Liver (tissue), 9 donors: ENCODE measurements around the gene FOXR1. TPM values are rescaled to one million over a fixed set of nuclear protein-coding genes. Genes with fewer than 3 reads are reported as not detected.

ENCODE experiments used
- DNase-seq: peaks from one replicate; pipeline ENCODE4 v3.0.0-alpha.2; 2017; ENCODE audit warnings: low spot score
- H3K27ac ChIP-seq, 2 donors: one replicate each; pipeline ENCODE4 v1.7.0; 2013; ENCODE audit warnings: inconsistent platforms in 2 of 2, low read length in 2 of 2, control low read depth in 1 of 2, low read depth in 1 of 2, mild to moderate bottlenecking in 1 of 2
- H3K27me3 ChIP-seq, 4 donors: one replicate each; pipeline versions ENCODE4 v1.6.1 to v1.7.0; 2013; ENCODE audit warnings: low read length in 3 of 4, inconsistent platforms in 1 of 4, mild to moderate bottlenecking in 1 of 4, moderate library complexity in 1 of 4; ENCODE audit not compliant: control insufficient read depth in 4 of 4, insufficient read depth in 4 of 4
- H3K36me3 ChIP-seq, 4 donors: one replicate each; pipeline versions ENCODE4 v1.6.1 to v1.7.0; 2013; ENCODE audit warnings: low read length in 3 of 4, mild to moderate bottlenecking in 3 of 4, low read depth in 1 of 4, moderate library complexity in 1 of 4; ENCODE audit not compliant: control insufficient read depth in 4 of 4, insufficient read depth in 3 of 4
- H3K4me1 ChIP-seq, 4 donors: one replicate each; pipeline versions ENCODE4 v1.6.1 to v1.7.0; 2013; ENCODE audit warnings: low read length in 3 of 4, mild to moderate bottlenecking in 3 of 4, moderate library complexity in 1 of 4; ENCODE audit not compliant: control insufficient read depth in 4 of 4, insufficient read depth in 4 of 4
- H3K4me3 ChIP-seq, 3 donors: one replicate each; pipeline versions ENCODE4 v1.6.1 to v1.7.0; 2013; ENCODE audit warnings: low read length in 3 of 3, control low read depth in 1 of 3, low read depth in 1 of 3, mild to moderate bottlenecking in 1 of 3
- H3K9ac ChIP-seq, 2 donors: one replicate each; pipeline ENCODE4 v1.7.0; 2013; ENCODE audit warnings: low read length in 2 of 2, mild to moderate bottlenecking in 2 of 2, moderate library complexity in 2 of 2, control low read depth in 1 of 2, low read depth in 1 of 2
- H3K9me3 ChIP-seq, 4 donors: one replicate each; pipeline versions ENCODE4 v1.6.1 to v1.7.0; 2013; ENCODE audit warnings: low read length in 3 of 4; ENCODE audit not compliant: control insufficient read depth in 4 of 4
- EGR1 ChIP-seq, 2 donors: IDR thresholded peaks; 2 replicates each; pipeline ENCODE4 v1.6.1; 2016 to 2018; ENCODE audit warnings: antibody characterized with exemption in 2 of 2, low read depth in 2 of 2
- FOXA1 ChIP-seq: IDR thresholded peaks from 2 replicates; pipeline ENCODE4 v1.6.1; 2016; ENCODE audit warnings: antibody characterized with exemption
- FOXA2 ChIP-seq: IDR thresholded peaks from 2 replicates; pipeline ENCODE4 v1.6.1; 2016; ENCODE audit warnings: antibody characterized with exemption
- GABPA ChIP-seq, 2 donors: IDR thresholded peaks in 1 of 2; conservative IDR thresholded peaks in 1 of 2; 2 replicates each; pipeline ENCODE4 v1.6.1; 2016; ENCODE audit warnings: antibody characterized with exemption in 2 of 2, mild to moderate bottlenecking in 1 of 2, moderate library complexity in 1 of 2
- HNF4A ChIP-seq, 2 donors: conservative IDR thresholded peaks; 2 replicates each; pipeline ENCODE4 v1.6.1; 2016; ENCODE audit warnings: antibody characterized with exemption in 2 of 2, mild to moderate bottlenecking in 2 of 2
- HNF4G ChIP-seq: IDR thresholded peaks from 2 replicates; pipeline ENCODE4 v1.6.1; 2016; ENCODE audit warnings: antibody characterized with exemption
- JUND ChIP-seq, 2 donors: IDR thresholded peaks; 2 replicates each; pipeline ENCODE4 v1.6.1; 2016; ENCODE audit warnings: antibody characterized with exemption in 2 of 2
- NR2F2 ChIP-seq: IDR thresholded peaks from 2 replicates; pipeline ENCODE4 v1.6.1; 2016; ENCODE audit warnings: antibody characterized with exemption
- RAD21 ChIP-seq, 2 donors: IDR thresholded peaks; 2 replicates each; pipeline ENCODE4 v1.6.1; 2016; ENCODE audit warnings: antibody characterized with exemption in 2 of 2, mild to moderate bottlenecking in 2 of 2
- RXRA ChIP-seq, 2 donors: IDR thresholded peaks; 2 replicates each; pipeline ENCODE4 v1.6.1; 2017 to 2018; ENCODE audit warnings: antibody characterized with exemption in 2 of 2, mild to moderate bottlenecking in 1 of 2
- SP1 ChIP-seq: IDR thresholded peaks from 2 replicates; pipeline ENCODE4 v1.6.1; 2018; ENCODE audit warnings: antibody characterized with exemption, mild to moderate bottlenecking
- TAF1 ChIP-seq: conservative IDR thresholded peaks from 2 replicates; pipeline ENCODE4 v1.6.1; 2016; ENCODE audit warnings: antibody characterized with exemption, mild to moderate bottlenecking
- YY1 ChIP-seq: IDR thresholded peaks from 2 replicates; pipeline ENCODE4 v1.6.1; 2016; ENCODE audit warnings: antibody characterized with exemption, mild to moderate bottlenecking
- WGBS: extraction: QIAGEN DNeasy Blood & Tissue Kit; methylation state at CpG from one replicate; pipeline ENCODE4 v1.1.7; 2013; 5-methylcytosine and 5-hydroxymethylcytosine counted together
- polyA plus RNA-seq, 2 donors: library from polyadenylated mRNA; stranded (reverse) in 1 of 2; unstranded in 1 of 2; fragments of 200-250 nt in 1 of 2; fragments of >200 nt in 1 of 2; fragmentation: Nextera tagmentation in 1 of 2; extraction: Ambion mirVana in 1 of 2; gene quantifications; one replicate each; pipeline versions ENCODE4 v1.2.1 to v1.2.3, GENCODE V29; 2013 to 2015
- total RNA-seq, 2 donors: library from RNA; depleted of rRNA; stranded (reverse); fragments of >200 nt; gene quantifications; one replicate each; pipeline ENCODE4 v1.2.3, GENCODE V29; 2014
- TF ChIP-seq, protein P1 (sequence below): fragments of 150-350 bp; IDR thresholded peaks from 2 replicates; pipeline ENCODE4 v1.5.1; 2017; ENCODE audit warnings: improper control_type of control experiment, low read depth, low read length; ENCODE audit not compliant: missing input control
- TF ChIP-seq, protein P2 (sequence below): IDR thresholded peaks from 2 replicates; pipeline ENCODE4 v1.6.1; 2016; ENCODE audit warnings: antibody characterized with exemption
- TF ChIP-seq, protein P3 (sequence below): IDR thresholded peaks from 2 replicates; pipeline ENCODE4 v1.6.1; 2016; ENCODE audit warnings: antibody characterized with exemption, mild to moderate bottlenecking
- TF ChIP-seq, protein P4 (sequence below): IDR thresholded peaks from 2 replicates; pipeline ENCODE4 v1.6.1; 2016; ENCODE audit warnings: antibody characterized with exemption
- donor health status: healthy.
- donor health status: healthy.
- donor health status: healthy.
- donor health status: healthy.
- donor health status: healthy.

The FOXR1 gene
- total and polyA plus RNA-seq, 4 donors = not detected

DNA sequence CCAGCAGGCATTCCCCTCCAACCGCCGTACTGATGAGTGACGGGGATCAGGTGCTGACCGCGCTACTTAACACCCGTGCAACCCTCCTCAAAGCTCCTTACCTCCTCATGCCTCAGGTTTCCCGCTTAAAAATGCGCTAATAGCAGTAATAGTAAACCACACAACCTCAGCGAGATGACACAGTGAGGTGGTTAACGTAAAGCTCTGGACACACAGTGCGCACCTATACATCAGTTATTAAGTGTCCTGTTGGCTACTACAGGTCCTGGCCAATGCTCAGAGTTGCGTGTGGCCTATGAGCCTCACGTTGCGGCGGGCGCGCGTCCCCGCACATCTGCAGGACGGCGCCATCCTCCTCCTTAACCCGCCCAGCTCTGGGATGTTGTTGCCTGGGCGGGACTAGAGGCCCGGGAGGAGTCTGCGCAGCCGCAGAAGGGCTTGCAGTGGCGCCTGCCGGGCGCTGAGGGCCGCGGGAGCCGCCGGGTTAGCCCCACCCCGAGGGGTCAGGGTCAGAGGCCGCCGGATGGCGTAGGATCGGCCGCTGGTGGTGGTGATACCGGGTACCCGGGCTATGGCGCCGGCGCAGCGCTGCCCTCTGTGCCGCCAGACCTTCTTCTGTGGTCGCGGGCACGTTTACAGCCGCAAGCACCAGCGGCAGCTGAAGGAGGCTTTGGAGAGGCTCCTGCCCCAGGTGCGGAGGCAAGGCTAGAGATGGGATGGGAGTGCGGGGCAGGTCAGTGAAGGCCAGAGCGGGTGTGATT lies 26.2 kb downstream of the FOXR1 start, which contains the start of gene CENATAC (continued):
- TF ChIP-seq FOXA1 (no peak), FOXA2 (no peak), HNF4G (no peak), YY1 (peak; percentile 92)
- TF ChIP-seq, protein P1, sequence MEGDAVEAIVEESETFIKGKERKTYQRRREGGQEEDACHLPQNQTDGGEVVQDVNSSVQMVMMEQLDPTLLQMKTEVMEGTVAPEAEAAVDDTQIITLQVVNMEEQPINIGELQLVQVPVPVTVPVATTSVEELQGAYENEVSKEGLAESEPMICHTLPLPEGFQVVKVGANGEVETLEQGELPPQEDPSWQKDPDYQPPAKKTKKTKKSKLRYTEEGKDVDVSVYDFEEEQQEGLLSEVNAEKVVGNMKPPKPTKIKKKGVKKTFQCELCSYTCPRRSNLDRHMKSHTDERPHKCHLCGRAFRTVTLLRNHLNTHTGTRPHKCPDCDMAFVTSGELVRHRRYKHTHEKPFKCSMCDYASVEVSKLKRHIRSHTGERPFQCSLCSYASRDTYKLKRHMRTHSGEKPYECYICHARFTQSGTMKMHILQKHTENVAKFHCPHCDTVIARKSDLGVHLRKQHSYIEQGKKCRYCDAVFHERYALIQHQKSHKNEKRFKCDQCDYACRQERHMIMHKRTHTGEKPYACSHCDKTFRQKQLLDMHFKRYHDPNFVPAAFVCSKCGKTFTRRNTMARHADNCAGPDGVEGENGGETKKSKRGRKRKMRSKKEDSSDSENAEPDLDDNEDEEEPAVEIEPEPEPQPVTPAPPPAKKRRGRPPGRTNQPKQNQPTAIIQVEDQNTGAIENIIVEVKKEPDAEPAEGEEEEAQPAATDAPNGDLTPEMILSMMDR = peak; percentile 18

DNA sequence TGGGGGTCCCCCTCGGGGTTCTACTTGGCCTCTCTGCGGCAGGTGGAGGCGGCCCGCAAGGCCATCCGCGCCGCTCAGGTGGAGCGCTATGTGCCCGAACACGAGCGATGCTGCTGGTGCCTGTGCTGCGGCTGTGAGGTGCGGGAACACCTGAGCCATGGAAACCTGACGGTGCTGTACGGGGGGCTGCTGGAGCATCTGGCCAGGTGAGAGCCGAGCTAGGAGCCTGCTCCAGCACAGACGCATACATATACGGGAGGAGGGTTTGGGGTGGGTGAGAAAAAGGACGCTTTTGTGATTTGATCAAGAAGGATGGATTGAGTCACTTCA lies 26.8 kb downstream of the FOXR1 start:
- WGBS = 2% methylated on average over 19 of the region's 19 CpGs

GRCh38 chr11:118998822-118999221 lies 27.3 kb downstream of the FOXR1 start:
- Histone ChIP-seq H3K27me3 (no peaks in the 10 kb centered on the region), H3K4me1 (peaks cover 1 to 21% (median 20%) of the 10 kb centered on the region in 4 donors), H3K36me3 (peaks cover 0 to 15% (median 12%) of the 10 kb centered on the region in 4 donors), H3K9me3 (no peaks in the 10 kb centered on the region), H3K9ac (peak overlapping the region; percentile 21 to 77), H3K4me3 (peak overlapping the region in 2 of 3 donors; percentile 91 to 93), H3K27ac (no peak overlapping the region)
- DNase-seq = no peak
- WGBS = 74% methylated on average over 6 of the region's 6 CpGs
- TF ChIP-seq NR2F2 (no peak), SP1 (no peak), TAF1 (no peak), HNF4G (no peak), FOXA2 (no peak), YY1 (no peak), HNF4A (conservative IDR thresholded peaks at IDR 0.05) (no peak)
- TF ChIP-seq, protein P2, sequence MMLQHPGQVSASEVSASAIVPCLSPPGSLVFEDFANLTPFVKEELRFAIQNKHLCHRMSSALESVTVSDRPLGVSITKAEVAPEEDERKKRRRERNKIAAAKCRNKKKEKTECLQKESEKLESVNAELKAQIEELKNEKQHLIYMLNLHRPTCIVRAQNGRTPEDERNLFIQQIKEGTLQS = no peak
- TF ChIP-seq, protein P3, sequence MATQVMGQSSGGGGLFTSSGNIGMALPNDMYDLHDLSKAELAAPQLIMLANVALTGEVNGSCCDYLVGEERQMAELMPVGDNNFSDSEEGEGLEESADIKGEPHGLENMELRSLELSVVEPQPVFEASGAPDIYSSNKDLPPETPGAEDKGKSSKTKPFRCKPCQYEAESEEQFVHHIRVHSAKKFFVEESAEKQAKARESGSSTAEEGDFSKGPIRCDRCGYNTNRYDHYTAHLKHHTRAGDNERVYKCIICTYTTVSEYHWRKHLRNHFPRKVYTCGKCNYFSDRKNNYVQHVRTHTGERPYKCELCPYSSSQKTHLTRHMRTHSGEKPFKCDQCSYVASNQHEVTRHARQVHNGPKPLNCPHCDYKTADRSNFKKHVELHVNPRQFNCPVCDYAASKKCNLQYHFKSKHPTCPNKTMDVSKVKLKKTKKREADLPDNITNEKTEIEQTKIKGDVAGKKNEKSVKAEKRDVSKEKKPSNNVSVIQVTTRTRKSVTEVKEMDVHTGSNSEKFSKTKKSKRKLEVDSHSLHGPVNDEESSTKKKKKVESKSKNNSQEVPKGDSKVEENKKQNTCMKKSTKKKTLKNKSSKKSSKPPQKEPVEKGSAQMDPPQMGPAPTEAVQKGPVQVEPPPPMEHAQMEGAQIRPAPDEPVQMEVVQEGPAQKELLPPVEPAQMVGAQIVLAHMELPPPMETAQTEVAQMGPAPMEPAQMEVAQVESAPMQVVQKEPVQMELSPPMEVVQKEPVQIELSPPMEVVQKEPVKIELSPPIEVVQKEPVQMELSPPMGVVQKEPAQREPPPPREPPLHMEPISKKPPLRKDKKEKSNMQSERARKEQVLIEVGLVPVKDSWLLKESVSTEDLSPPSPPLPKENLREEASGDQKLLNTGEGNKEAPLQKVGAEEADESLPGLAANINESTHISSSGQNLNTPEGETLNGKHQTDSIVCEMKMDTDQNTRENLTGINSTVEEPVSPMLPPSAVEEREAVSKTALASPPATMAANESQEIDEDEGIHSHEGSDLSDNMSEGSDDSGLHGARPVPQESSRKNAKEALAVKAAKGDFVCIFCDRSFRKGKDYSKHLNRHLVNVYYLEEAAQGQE = no peak
- TF ChIP-seq, protein P4, sequence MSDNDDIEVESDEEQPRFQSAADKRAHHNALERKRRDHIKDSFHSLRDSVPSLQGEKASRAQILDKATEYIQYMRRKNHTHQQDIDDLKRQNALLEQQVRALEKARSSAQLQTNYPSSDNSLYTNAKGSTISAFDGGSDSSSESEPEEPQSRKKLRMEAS = no peak

More for the DNA sequence above, 26.8 kb downstream of the FOXR1 start:
- H3K27me3 ChIP-seq = no peaks in the 10 kb centered on the region
- H3K4me1 ChIP-seq = peaks cover 1 to 21% (median 20%) of the 10 kb centered on the region in 4 donors
- TF ChIP-seq, protein P4 = no peak
- TF ChIP-seq RAD21 (IDR thresholded peaks at IDR 0.05) (no peak), GABPA (IDR thresholded peaks at IDR 0.05 in 1 of 2, conservative IDR thresholded peaks at IDR 0.05 in 1 of 2) (no peak), JUND (IDR thresholded peaks at IDR 0.05) (no peak), HNF4A (conservative IDR thresholded peaks at IDR 0.05) (no peak), NR2F2 (no peak), FOXA2 (no peak), EGR1 (IDR thresholded peaks at IDR 0.05; ENCODE audit: low read depth in 2 of 2) (no peak), RXRA (IDR thresholded peaks at IDR 0.05) (no peak), YY1 (no peak), HNF4G (no peak)
- TF ChIP-seq, protein P3 = no peak
- H3K36me3 ChIP-seq = peaks cover 0 to 14% (median 12%) of the 10 kb centered on the region in 4 donors
- H3K9me3 ChIP-seq = no peaks in the 10 kb centered on the region
- H3K27ac ChIP-seq = peak overlapping the region; percentile 34 to 48
- no peak for DNase-seq
- H3K4me3 ChIP-seq = peak overlapping the region; percentile 85 to 93 (median 91)
- peak overlapping the region; percentile 21 to 77 for H3K9ac ChIP-seq
